22Rv1 (cell line): ENCODE results near the gene ADGRD2.

Experiments used
- ZFX ChIP-seq: fragments of 450-650 bp; IDR thresholded peaks from 2 replicates; pipeline ENCODE4 v1.6.1; 2017; ENCODE audit warnings: antibody characterized with exemption, borderline replicate concordance
- TF ChIP-seq, protein P1 (sequence below): fragments of 450-650 bp; IDR thresholded peaks from 2 replicates; pipeline ENCODE4 v1.5.1; 2017; ENCODE audit warnings: mild to moderate bottlenecking

DNA sequence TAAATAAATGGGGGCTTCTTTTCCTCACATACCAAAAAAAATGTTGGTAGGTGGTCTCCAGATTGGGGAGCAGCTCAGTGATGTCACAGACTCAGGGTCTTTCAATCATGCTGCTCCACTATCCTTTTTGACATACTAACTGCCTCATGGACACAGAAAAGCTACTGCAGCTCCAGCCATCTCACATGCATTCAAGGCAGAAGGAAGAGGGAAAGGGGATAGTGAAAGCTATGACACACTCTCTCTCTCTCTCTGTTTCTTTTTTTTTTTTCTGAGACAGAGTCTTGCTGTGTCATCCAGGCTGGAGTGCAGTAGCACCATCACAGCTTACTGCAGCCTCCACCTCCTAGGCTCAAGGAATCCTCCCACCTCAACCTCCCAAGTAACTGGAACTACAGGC lies 7.9 kb upstream of the ADGRD2 start:
- TF ChIP-seq, protein P1, sequence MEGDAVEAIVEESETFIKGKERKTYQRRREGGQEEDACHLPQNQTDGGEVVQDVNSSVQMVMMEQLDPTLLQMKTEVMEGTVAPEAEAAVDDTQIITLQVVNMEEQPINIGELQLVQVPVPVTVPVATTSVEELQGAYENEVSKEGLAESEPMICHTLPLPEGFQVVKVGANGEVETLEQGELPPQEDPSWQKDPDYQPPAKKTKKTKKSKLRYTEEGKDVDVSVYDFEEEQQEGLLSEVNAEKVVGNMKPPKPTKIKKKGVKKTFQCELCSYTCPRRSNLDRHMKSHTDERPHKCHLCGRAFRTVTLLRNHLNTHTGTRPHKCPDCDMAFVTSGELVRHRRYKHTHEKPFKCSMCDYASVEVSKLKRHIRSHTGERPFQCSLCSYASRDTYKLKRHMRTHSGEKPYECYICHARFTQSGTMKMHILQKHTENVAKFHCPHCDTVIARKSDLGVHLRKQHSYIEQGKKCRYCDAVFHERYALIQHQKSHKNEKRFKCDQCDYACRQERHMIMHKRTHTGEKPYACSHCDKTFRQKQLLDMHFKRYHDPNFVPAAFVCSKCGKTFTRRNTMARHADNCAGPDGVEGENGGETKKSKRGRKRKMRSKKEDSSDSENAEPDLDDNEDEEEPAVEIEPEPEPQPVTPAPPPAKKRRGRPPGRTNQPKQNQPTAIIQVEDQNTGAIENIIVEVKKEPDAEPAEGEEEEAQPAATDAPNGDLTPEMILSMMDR, result no peak
- no peak for TF ChIP-seq ZFX
